K562 (cell line): ENCODE measurements around the gene ADD2. TPM values are rescaled to one million over a fixed set of nuclear protein-coding genes. Genes with fewer than 3 reads are reported as not detected.

ENCODE experiments used
- ATAC-seq: fragments of 200-7000 bp; cut with Tn5 transposase; 3 replicates; pipeline ENCODE4 v1.9.1; 2020; ENCODE audit warnings: moderate library complexity
- BruUV-seq: library from RNA; stranded (reverse); fragments of 400-500 nt; replicated peaks from 2 replicates; lab custom pipeline; 2021; lab: Mats Ljungman, UMichigan
- CTCF ChIA-PET: fragments of 300-600 bp; formaldehyde crosslinking; extraction: SDS; loops from one replicate; lab custom pipeline; 2021; ENCODE audit warnings: low intra/inter-chr PET ratio; lab: Yijun Ruan, JAX
- POLR2A ChIA-PET: fragments of 300-600, 350-650 bp; sonication (Branson Sonifier 250); formaldehyde crosslinking; extraction: SDS; loops from one replicate; lab custom pipeline; 2021; ENCODE audit warnings: antibody characterized with exemption, inconsistent platforms; lab: Yijun Ruan, JAX
- DNase-seq, 4 experiments: peaks; one replicate each; pipeline versions ENCODE4 v3.0.0 to v3.0.0-alpha.2; 2011 to 2018; ENCODE audit warnings: low spot score in 3 of 4, mixed read lengths in 3 of 4; ENCODE audit errors: extremely low read depth in 1 of 4
- FAIRE-seq: peaks from 2 replicates; lab custom pipeline; 2011; peaks lifted over from hg19 to GRCh38; lab: Jason Lieb, UNC
- H2AFZ ChIP-seq: 2 replicates; pipeline ENCODE4 v1.6.0; 2011; ENCODE audit warnings: low read depth, low read length, control low read depth, inconsistent platforms
- H3K27ac ChIP-seq: fragments of 200-600 bp; 3 replicates; pipeline ENCODE4 v1.8.0; 2011; ENCODE audit warnings: low read depth, mild to moderate bottlenecking, control low read depth, inconsistent platforms, low read length, moderate library complexity, mixed read lengths; ENCODE audit errors: extremely low read depth
- H3K27me3 ChIP-seq, 2 experiments: fragments of 300-600 bp in 1 of 2; 2 replicates in 1 of 2; 3 replicates in 1 of 2; pipeline versions ENCODE4 v1.6.0 to v1.8.0; 2011; ENCODE audit warnings: inconsistent platforms in 2 of 2, low read length in 2 of 2, mild to moderate bottlenecking in 1 of 2, mixed read lengths in 1 of 2, moderate library complexity in 1 of 2; ENCODE audit not compliant: control insufficient read depth in 2 of 2, insufficient read depth in 2 of 2
- H3K36me3 ChIP-seq: fragments of 300-600 bp; 3 replicates; pipeline ENCODE4 v1.8.0; 2011; ENCODE audit warnings: mild to moderate bottlenecking, low read length, inconsistent platforms; ENCODE audit not compliant: control insufficient read depth, insufficient read depth
- H3K4me1 ChIP-seq, 2 experiments: fragments of 200-600 bp in 1 of 2; replicated peaks in 1 of 2; 2 replicates in 1 of 2; 3 replicates in 1 of 2; pipeline versions ENCODE4 v1.5.1 to v1.8.0; 2011; ENCODE audit warnings: inconsistent platforms in 2 of 2, low read length in 2 of 2, mild to moderate bottlenecking in 1 of 2, mixed read lengths in 1 of 2, moderate library complexity in 1 of 2; ENCODE audit not compliant: control insufficient read depth in 2 of 2, insufficient read depth in 2 of 2
- H3K4me2 ChIP-seq: 2 replicates; pipeline ENCODE4 v1.6.1; 2011; ENCODE audit warnings: low read length, control low read depth, inconsistent platforms, mixed read lengths; ENCODE audit not compliant: insufficient read depth
- H3K4me3 ChIP-seq: fragments of 200-600 bp; sonication (generic), shearing (Covaris generic); 2 replicates; pipeline ENCODE4 v1.5.1; 2016; ENCODE audit warnings: control low read depth, inconsistent platforms
- H3K79me2 ChIP-seq: fragments of 200-600 bp; 3 replicates; pipeline ENCODE4 v1.8.0; 2011; ENCODE audit warnings: low read length, inconsistent platforms; ENCODE audit not compliant: control insufficient read depth, insufficient read depth
- H3K9ac ChIP-seq, 2 experiments: 2 replicates each; pipeline versions ENCODE4 v1.6.0 to v1.6.1; 2011; ENCODE audit warnings: low read depth in 2 of 2, low read length in 2 of 2, control low read depth in 1 of 2, inconsistent platforms in 1 of 2, mild to moderate bottlenecking in 1 of 2, mixed read lengths in 1 of 2; ENCODE audit not compliant: insufficient read depth in 1 of 2
- H3K9me1 ChIP-seq: one replicate; pipeline ENCODE4 v1.6.0; 2011; ENCODE audit warnings: inconsistent platforms, mild to moderate bottlenecking, low read length, moderate library complexity; ENCODE audit not compliant: control insufficient read depth, insufficient read depth
- H3K9me3 ChIP-seq: replicated peaks from 2 replicates; pipeline ENCODE4 v1.5.1; 2011; ENCODE audit warnings: low read depth, low read length, inconsistent platforms; ENCODE audit not compliant: control insufficient read depth, insufficient read depth
- H4K20me1 ChIP-seq: replicated peaks from 2 replicates; pipeline ENCODE4 v1.6.1; 2011; ENCODE audit warnings: low read length, inconsistent platforms, mixed read lengths; ENCODE audit not compliant: control insufficient read depth, insufficient read depth
- BRF1 ChIP-seq: IDR thresholded peaks from 3 replicates; pipeline ENCODE4 v1.6.1; 2011; ENCODE audit warnings: borderline replicate concordance, mild to moderate bottlenecking; ENCODE audit not compliant: insufficient read length; ENCODE audit errors: extremely low read depth
- FOXP4 ChIP-seq: sonication (generic); formaldehyde crosslinking; IDR thresholded peaks from 2 replicates; pipeline ENCODE4 v1.8.0; 2022; ENCODE audit warnings: mild to moderate bottlenecking, missing genetic modification reagents, borderline replicate concordance
- GTF2E2 ChIP-seq: fragments of 200-800 bp; sonication (Bioruptor generic); IDR thresholded peaks from 2 replicates; pipeline ENCODE4 v1.6.1; 2016; ENCODE audit warnings: missing genetic modification characterization, missing compliant biosample characterization
- HDAC6 ChIP-seq: IDR thresholded peaks from 2 replicates; pipeline ENCODE4 v1.6.1; 2012; ENCODE audit warnings: low read depth, mild to moderate bottlenecking, control low read depth, inconsistent platforms, low read length, moderate library complexity
- NR4A1 ChIP-seq, 2 experiments: fragments of 250-450 bp in 1 of 2; fragments of 450-650 bp in 1 of 2; sonication (Bioruptor Pico) in 1 of 2; IDR thresholded peaks; 2 replicates each; pipeline versions ENCODE4 v1.4.0 to v1.6.1; 2016 to 2020; ENCODE audit warnings: mild to moderate bottlenecking in 2 of 2, missing compliant biosample characterization in 1 of 2, missing genetic modification characterization in 1 of 2, moderate library complexity in 1 of 2
- PRMT5 ChIP-seq: sonication (generic); formaldehyde crosslinking; IDR thresholded peaks from 2 replicates; pipeline ENCODE4 v1.5.0; 2020; ENCODE audit warnings: missing genetic modification reagents
- SMARCE1 ChIP-seq: fragments of 450-650 bp; IDR thresholded peaks from 2 replicates; pipeline ENCODE4 v1.7.1; 2016; ENCODE audit warnings: mild to moderate bottlenecking
- ZBTB5 ChIP-seq: fragments of 450-650 bp; IDR thresholded peaks from 2 replicates; pipeline ENCODE4 v1.6.1; 2017; ENCODE audit warnings: antibody characterized with exemption
- ZNF134 ChIP-seq: fragments of 250-450 bp; sonication (Bioruptor Pico); conservative IDR thresholded peaks from 2 replicates; pipeline ENCODE4 v1.4.0; 2020
- WGBS: fragments of 100-300 bp; shearing (Covaris generic); methylation state at CpG from one replicate; pipeline ENCODE4 v1.1.6; 2016; ENCODE audit warnings: low coverage, mixed read lengths; ENCODE audit not compliant: insufficient coverage; ENCODE audit errors: missing lambda C conversion rate; 5-methylcytosine and 5-hydroxymethylcytosine counted together
- in situ Hi-C: fragments of 300-500 bp; cut with MboI; formaldehyde crosslinking; loops from 4 replicates; pipeline ENCODE4 v1.15.0; 2018; ENCODE audit warnings: inconsistent platforms, mixed read lengths
- intact Hi-C: fragments of 100-400 bp; cut with micrococcal nuclease; formaldehyde crosslinking; loops from 2 replicates; pipeline ENCODE4 v1.14.2; 2022
- polyA plus RNA-seq, 8 experiments: library from polyadenylated mRNA; depleted of rRNA in 4 of 8; stranded (reverse) in 5 of 8; unstranded in 3 of 8; fragments of >200 nt; fragmentation: Nextera tagmentation in 2 of 8; fragmentation: Illumina TruSeq in 1 of 8; extraction: Ambion mirVana in 2 of 8; extraction: Trizol in 1 of 8; gene quantifications; 2 replicates each; pipeline versions ENCODE4 v1.2.1 to v1.2.3, GENCODE V29; 2011 to 2014; ENCODE audit warnings: inconsistent platforms in 1 of 8, missing spikeins in 1 of 8
- total RNA-seq, 7 experiments: library from RNA; depleted of rRNA in 6 of 7; stranded (reverse); fragments of >200 nt in 6 of 7; fragmentation: Illumina TruSeq in 2 of 7; extraction: Trizol in 2 of 7; gene quantifications; 2 replicates each; pipeline versions ENCODE4 v1.2.1 to v1.2.3, GENCODE V29; 2011 to 2021; ENCODE audit warnings: low replicate concordance in 1 of 7
- TF ChIP-seq, protein P1 (sequence below), 2 experiments: fragments of 450-650 bp in 1 of 2; sonication (generic) in 1 of 2; formaldehyde crosslinking; conservative IDR thresholded peaks; 2 replicates each; pipeline versions ENCODE4 v1.4.0 to v1.8.1; 2020 to 2022; ENCODE audit warnings: mild to moderate bottlenecking in 1 of 2, missing genetic modification reagents in 1 of 2
- TF ChIP-seq, protein P2 (sequence below), 3 experiments: fragments of 200-800 bp in 1 of 3; sonication (Bioruptor generic) in 1 of 3; sonication (generic) in 1 of 3; formaldehyde crosslinking in 1 of 3; IDR thresholded peaks; 2 replicates each; pipeline versions ENCODE4 v1.6.1 to v1.8.0; 2016 to 2022; ENCODE audit warnings: mild to moderate bottlenecking in 2 of 3, missing compliant biosample characterization in 2 of 3, missing genetic modification characterization in 2 of 3, missing genetic modification reagents in 1 of 3

ADD2 gene
- total and polyA plus RNA-seq, 9 of the 15 experiments (the other 6 are each of a cell fraction or from before 2014, with no cell fraction given): 3.5 to 63.0 (median 36.2) TPM

DNA sequence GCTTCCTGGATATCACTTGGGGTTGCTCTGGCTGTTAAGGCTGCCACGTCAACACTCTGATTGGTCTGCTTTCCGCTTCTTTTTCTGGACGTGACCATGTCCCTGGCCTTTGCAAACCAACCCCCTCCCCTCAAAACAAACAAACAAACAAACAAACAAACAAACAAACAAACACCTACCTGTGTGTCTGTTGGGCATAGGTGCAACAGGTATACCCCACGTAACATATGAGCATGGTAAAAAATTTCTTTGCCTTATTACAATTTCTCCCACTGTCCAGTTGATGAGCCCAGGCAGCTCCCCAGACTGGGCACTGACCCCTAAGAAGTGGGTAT lies 80.6 kb downstream of the ADD2 start (continued):
- TF ChIP-seq, protein P1, sequence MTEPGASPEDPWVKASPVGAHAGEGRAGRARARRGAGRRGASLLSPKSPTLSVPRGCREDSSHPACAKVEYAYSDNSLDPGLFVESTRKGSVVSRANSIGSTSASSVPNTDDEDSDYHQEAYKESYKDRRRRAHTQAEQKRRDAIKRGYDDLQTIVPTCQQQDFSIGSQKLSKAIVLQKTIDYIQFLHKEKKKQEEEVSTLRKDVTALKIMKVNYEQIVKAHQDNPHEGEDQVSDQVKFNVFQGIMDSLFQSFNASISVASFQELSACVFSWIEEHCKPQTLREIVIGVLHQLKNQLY (CRISPR knock-in tag; conservative IDR thresholded peaks at IDR 0.05): no peak
- TF ChIP-seq HDAC6 (no peak), NR4A1 (CRISPR knock-in tag; IDR thresholded peaks at IDR 0.05) (no peak), NR4A1 (tag; IDR thresholded peaks at IDR 0.05) (0 out of 2 replicates have a peak, but pooled peaks have one; percentile 13)
- TF ChIP-seq, all 486 proteins: peak for 10

GRCh38 chr2:70686577-70687460 lies 81.2 kb downstream of the ADD2 start:
- POLR2A ChIA-PET: interaction anchor here (0.6 to 1.9 kb wide), 13 partner anchors 10 to 1309 kb away, joined by 3 to 9 read pairs (median 3); partner anchors contain the start of gene ADD2
- intact Hi-C loops (loop anchor here (1.0 to 5.0 kb wide), 3 partner anchors 65 to 98 kb away; partner anchors contain the start of gene ADD2), in situ Hi-C loops (loop anchor here (5.0 kb wide), 1 partner anchor 95 kb away; no protein-coding TSS in a partner anchor)
- Histone ChIP-seq H3K9me1 (no peaks in the 10 kb centered on the region), H4K20me1 (no peaks in the 10 kb centered on the region), H3K9ac (peak overlapping the region; percentile 18 to 51; a peak in 3 of 4 replicates), H3K4me3 (no peak overlapping the region), H3K27ac (peak overlapping the region; percentile 95), H3K79me2 (no peaks in the 10 kb centered on the region), H3K9me3 (no peaks in the 10 kb centered on the region), H3K27me3 (no peaks in the 10 kb centered on the region), H3K4me1 (peaks cover 29 to 34% of the 10 kb centered on the region in 2 experiments), H3K36me3 (peaks cover 63% of the 10 kb centered on the region), H3K4me2 (peak overlapping the region; percentile 52), H2AFZ (peak overlapping the region; percentile 73)
- BruUV-seq: no TSS peak
- peak; percentile 94 to 96 (median 94) for DNase-seq
- WGBS: 19% methylated on average over 11 of the region's 11 CpGs
- FAIRE-seq: peak; percentile 99
- peak; percentile 99 for ATAC-seq
- CTCF ChIA-PET: interaction anchor here (0.6 to 3.9 kb wide), 4 partner anchors 61 to 257 kb away, joined by 3 to 32 read pairs (median 4); partner anchors contain the start of gene ADD2
- TF ChIP-seq GTF2E2 (tag) (no peak), ZNF134 (CRISPR knock-in tag) (peak; percentile 32; the same call in 1 of the 2 replicates), SMARCE1 (peak; percentile 71), ZBTB5 (no peak), FOXP4 (CRISPR knock-in tag) (no peak), BRF1 (no peak), PRMT5 (CRISPR knock-in tag) (no peak)
- TF ChIP-seq, protein P2, sequence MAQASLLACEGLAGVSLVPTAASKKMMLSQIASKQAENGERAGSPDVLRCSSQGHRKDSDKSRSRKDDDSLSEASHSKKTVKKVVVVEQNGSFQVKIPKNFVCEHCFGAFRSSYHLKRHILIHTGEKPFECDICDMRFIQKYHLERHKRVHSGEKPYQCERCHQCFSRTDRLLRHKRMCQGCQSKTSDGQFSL (CRISPR knock-in tag; IDR thresholded peaks at IDR 0.05): no peak
- TF ChIP-seq, protein P2 (tag; IDR thresholded peaks at IDR 0.05): peak in 1 of 2 experiments; percentile 74; a peak in 2 of 4 replicates
